HUES64 (cell line): Measurements from ENCODE around the gene NUP210L.
"Not testable (repeated sequence)": the region's sequence is repeated elsewhere in the genome, so short reads cannot be mapped to it uniquely, and the experiment has no call there.

ENCODE experiments used
- H3K27ac ChIP-seq: 2 replicates; pipeline ENCODE4 v1.7.0; 2013; ENCODE audit warnings: low read depth, low read length, inconsistent platforms
- H3K27me3 ChIP-seq: 2 replicates; pipeline ENCODE4 v1.6.1; 2013; ENCODE audit warnings: mild to moderate bottlenecking, low read length; ENCODE audit not compliant: insufficient read depth
- H3K36me3 ChIP-seq: 2 replicates; pipeline ENCODE4 v1.6.1; 2013; ENCODE audit warnings: mild to moderate bottlenecking, low read length; ENCODE audit not compliant: insufficient read depth
- H3K4me1 ChIP-seq: 2 replicates; pipeline ENCODE4 v1.6.1; 2013; ENCODE audit warnings: mild to moderate bottlenecking, low read length, moderate library complexity; ENCODE audit not compliant: insufficient read depth
- H3K4me3 ChIP-seq: 2 replicates; pipeline ENCODE4 v1.5.1; 2013; ENCODE audit warnings: mild to moderate bottlenecking, low read length, moderate library complexity
- H3K9ac ChIP-seq: 2 replicates; pipeline ENCODE4 v1.6.1; 2013; ENCODE audit warnings: mild to moderate bottlenecking, low read depth, low read length
- H3K9me3 ChIP-seq: 2 replicates; pipeline ENCODE4 v1.6.1; 2013; ENCODE audit warnings: low read depth, low read length; ENCODE audit not compliant: insufficient read depth
- WGBS: fragments of 150-250, 120-280 bp; methylation state at CpG from one replicate; pipeline ENCODE4 v1.1.7; 2013; ENCODE audit warnings: missing lambda C conversion rate; 5-methylcytosine and 5-hydroxymethylcytosine counted together

The NUP210L gene

DNA sequence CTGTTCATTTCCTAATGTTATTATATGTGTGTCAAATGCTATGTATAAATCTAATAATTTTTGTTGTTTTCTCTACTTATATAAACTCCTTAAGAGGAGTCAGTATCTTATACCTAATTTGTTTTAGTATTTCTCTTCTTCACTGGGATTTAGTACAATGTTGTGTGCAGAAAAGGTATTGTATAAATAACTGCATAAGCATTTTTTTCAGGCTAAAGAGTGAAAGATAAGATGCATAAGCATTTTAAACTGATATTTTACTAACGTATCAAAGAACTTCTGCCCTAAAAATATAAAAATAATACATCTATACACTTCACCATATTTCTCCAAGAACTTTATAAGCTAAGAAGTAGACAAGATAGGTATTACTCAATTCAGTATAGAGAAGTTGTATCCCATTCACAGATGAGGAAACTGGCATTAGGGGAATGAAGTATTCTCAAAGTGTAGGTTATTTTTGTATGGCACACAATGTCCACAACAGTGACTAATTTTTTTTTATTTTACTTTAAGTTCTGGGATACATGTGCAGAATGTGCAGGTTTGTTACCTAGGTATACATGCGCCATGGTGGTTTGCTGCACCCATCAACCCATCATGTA lies 59.3 kb downstream of the NUP210L start:
- H3K27me3 ChIP-seq = no peaks in the 10 kb centered on the region
- H3K9ac ChIP-seq = no peak overlapping the region
- no peaks in the 10 kb centered on the region for H3K36me3 ChIP-seq
- WGBS = 94% methylated on average over 1 of the region's 2 CpGs
- no peak overlapping the region for H3K4me3 ChIP-seq
- H3K27ac ChIP-seq = no peak overlapping the region
- H3K9me3 ChIP-seq = no peaks in the 10 kb centered on the region
- no peaks in the 10 kb centered on the region for H3K4me1 ChIP-seq

DNA sequence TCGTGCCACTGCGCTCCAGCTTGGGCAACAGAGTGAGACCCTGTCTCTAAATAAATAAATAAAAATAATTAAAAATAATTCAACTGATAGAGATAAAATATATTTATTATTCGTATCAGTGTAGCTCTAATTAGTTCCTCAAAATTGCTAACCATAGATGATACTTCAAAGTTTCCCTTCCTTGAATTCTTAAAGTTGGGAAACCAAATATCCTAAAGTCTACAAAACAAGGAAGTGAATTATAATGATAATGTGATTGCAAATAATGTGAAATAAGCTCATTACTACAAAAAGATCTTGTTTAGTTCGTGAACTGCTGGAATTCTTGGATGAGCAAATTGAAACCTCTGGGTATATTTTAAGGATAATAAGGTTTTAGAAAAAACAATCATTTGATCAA lies 60.5 kb downstream of the NUP210L start:
- no peaks in the 10 kb centered on the region for H3K27me3 ChIP-seq
- no peaks in the 10 kb centered on the region for H3K4me1 ChIP-seq
- 90% methylated on average over 2 of the region's 4 CpGs for WGBS
- no peaks in the 10 kb centered on the region for H3K36me3 ChIP-seq
- no peak overlapping the region for H3K4me3 ChIP-seq
- H3K27ac ChIP-seq = no peak overlapping the region
- H3K9ac ChIP-seq = no peak overlapping the region
- H3K9me3 ChIP-seq = no peaks in the 10 kb centered on the region

DNA sequence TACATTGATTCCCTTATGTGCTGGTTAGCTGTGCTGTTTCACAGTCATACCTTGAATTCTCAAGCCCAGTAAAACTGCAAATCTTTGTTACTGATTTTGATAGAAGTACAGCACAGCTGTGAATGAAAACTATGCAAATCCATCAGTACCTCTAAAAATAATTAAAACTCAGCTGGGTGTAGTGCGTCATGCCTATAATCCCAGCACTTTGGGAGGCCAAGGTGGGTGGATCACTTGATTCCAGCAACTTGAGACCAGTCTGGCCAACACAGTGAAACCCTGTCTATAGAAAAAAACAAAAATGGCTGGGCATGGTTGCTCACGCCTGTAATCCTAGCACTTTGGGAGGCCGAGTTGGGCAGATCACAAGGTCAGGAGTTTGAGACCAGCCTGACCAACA lies 61.2 kb downstream of the NUP210L start:
- no peaks in the 10 kb centered on the region for H3K4me1 ChIP-seq
- 91% methylated on average over 3 of the region's 3 CpGs for WGBS
- H3K4me3 ChIP-seq = no peak overlapping the region
- no peak overlapping the region for H3K9ac ChIP-seq
- H3K36me3 ChIP-seq = no peaks in the 10 kb centered on the region
- no peak overlapping the region for H3K27ac ChIP-seq
- H3K9me3 ChIP-seq = no peaks in the 10 kb centered on the region
- H3K27me3 ChIP-seq = no peaks in the 10 kb centered on the region

GRCh38 chr1:154091706-154092105 lies 63.2 kb downstream of the NUP210L start:
- H3K36me3 ChIP-seq = no peaks in the 10 kb centered on the region
- WGBS = 87% methylated on average over 5 of the region's 7 CpGs
- no peak overlapping the region for H3K4me3 ChIP-seq
- no peaks in the 10 kb centered on the region for H3K27me3 ChIP-seq
- H3K9ac ChIP-seq = no peak overlapping the region
- H3K27ac ChIP-seq = no peak overlapping the region
- H3K4me1 ChIP-seq = no peaks in the 10 kb centered on the region
- H3K9me3 ChIP-seq = no peaks in the 10 kb centered on the region

DNA sequence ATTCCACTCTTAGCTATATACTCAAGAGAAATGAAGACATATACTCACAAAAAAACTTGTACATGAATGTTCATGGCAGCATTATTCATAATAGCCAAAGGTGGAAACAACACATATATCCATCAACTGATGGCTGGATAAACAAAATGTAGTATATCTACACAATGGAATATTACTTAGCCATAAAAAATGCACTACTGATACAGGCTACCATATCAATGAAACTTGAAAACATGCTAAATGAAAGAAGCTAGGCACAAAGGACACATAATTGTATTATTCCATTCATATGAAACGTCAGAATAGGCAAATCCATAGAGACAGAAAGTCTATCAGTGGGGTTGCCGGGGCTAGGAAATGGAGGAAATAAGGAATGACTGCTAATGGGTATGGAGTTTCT lies 67.3 kb downstream of the NUP210L start:
- no peak overlapping the region for H3K4me3 ChIP-seq
- no peaks in the 10 kb centered on the region for H3K9me3 ChIP-seq
- H3K36me3 ChIP-seq = no peaks in the 10 kb centered on the region
- no peak overlapping the region for H3K9ac ChIP-seq
- H3K27ac ChIP-seq = no peak overlapping the region
- WGBS = 85% methylated on average over 2 of the region's 2 CpGs
- no peaks in the 10 kb centered on the region for H3K4me1 ChIP-seq
- no peaks in the 10 kb centered on the region for H3K27me3 ChIP-seq

- not testable (repeated sequence) for H3K36me3 ChIP-seq, H3K9me3 ChIP-seq, H3K4me1 ChIP-seq, H3K27ac ChIP-seq, H3K27me3 ChIP-seq, H3K9ac ChIP-seq, H3K4me3 ChIP-seq
- WGBS = 75% methylated on average over 6 of the region's 6 CpGs
Observed at GRCh38 chr1:154083057-154083456, 71.8 kb downstream of the NUP210L start.

DNA sequence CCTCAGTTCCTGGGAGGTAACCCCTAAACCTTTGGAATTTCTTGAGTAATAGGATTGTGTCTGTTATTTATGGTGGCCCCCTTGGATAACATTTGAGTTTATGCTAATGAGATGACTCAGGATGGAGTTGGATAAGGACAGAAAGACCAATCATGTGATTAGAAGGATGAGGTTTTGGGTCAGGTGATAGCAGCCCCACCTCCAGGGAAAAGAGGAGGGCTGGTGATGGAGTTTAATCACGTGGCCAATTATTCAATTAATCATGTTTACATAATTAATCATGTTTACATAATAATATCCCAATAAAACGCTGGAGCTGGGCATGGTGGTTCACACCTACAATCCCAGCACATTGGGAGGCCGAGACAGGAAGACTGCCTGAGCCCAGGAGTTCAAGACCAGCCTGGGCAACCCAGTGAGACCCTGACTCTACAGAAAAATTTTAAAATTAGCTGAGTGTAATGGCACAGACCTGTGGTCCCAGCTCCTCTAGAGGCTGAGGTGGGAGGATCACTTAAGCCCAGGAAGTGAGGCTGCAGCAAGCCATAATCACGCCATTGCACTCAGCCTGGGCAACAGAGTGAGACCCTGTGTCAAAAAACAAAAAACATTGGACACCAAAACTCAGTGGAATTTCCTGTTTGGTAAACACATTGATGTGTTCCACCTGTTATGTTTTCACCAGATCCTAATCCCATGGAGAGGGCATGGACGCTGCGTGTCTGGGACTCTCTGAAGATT lies 73.3 kb downstream of the NUP210L start:
- no peaks in the 10 kb centered on the region for H3K27me3 ChIP-seq
- H3K4me1 ChIP-seq = no peaks in the 10 kb centered on the region
- H3K27ac ChIP-seq = no peak overlapping the region
- 93% methylated on average over 5 of the region's 6 CpGs for WGBS
- no peaks in the 10 kb centered on the region for H3K9me3 ChIP-seq
- no peak overlapping the region for H3K9ac ChIP-seq
- no peaks in the 10 kb centered on the region for H3K36me3 ChIP-seq
- H3K4me3 ChIP-seq = no peak overlapping the region

GRCh38 chr1:154076413-154076812 lies 78.5 kb downstream of the NUP210L start:
- Histone ChIP-seq H3K4me1 (no peaks in the 10 kb centered on the region), H3K27ac (no peak overlapping the region), H3K36me3 (no peaks in the 10 kb centered on the region), H3K4me3 (no peak overlapping the region), H3K27me3 (no peaks in the 10 kb centered on the region), H3K9me3 (no peaks in the 10 kb centered on the region), H3K9ac (no peak overlapping the region)
- WGBS = 100% methylated on average over 2 of the region's 2 CpGs

- H3K27me3 ChIP-seq = no peaks in the 10 kb centered on the region
- H3K9me3 ChIP-seq = no peaks in the 10 kb centered on the region
- WGBS = 84% methylated on average over 2 of the region's 2 CpGs
- H3K36me3 ChIP-seq = no peaks in the 10 kb centered on the region
- no peak overlapping the region for H3K9ac ChIP-seq
- no peak overlapping the region for H3K27ac ChIP-seq
- H3K4me3 ChIP-seq = no peak overlapping the region
- no peaks in the 10 kb centered on the region for H3K4me1 ChIP-seq
Observed at GRCh38 chr1:154075746-154076145, 79.1 kb downstream of the NUP210L start.

DNA sequence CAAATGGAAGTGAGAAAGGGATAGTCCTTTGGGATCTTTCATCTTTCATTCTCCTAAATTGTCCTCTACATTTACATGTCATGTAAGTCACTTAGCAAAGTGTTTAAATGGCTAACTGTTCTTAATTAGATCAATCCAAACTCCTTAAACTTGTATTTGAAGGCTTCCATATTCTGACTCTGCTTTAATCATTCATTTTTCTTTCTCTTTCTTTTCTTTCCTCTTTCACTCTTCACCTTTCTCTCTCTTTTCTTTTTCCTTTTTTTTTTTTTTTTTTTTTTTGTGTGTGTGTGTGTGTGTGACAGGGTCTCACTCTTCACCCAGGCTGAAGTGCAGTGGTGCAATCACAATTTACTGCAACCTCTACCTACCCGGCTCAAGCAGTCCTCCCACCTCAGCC lies 92.6 kb downstream of the NUP210L start:
- Histone ChIP-seq H3K36me3 (no peaks in the 10 kb centered on the region), H3K27me3 (no peaks in the 10 kb centered on the region), H3K4me1 (no peaks in the 10 kb centered on the region), H3K9me3 (no peaks in the 10 kb centered on the region), H3K9ac (no peak overlapping the region), H3K27ac (no peak overlapping the region), H3K4me3 (no peak overlapping the region)
- WGBS = 90% methylated on average over 1 of the region's 1 CpG

DNA sequence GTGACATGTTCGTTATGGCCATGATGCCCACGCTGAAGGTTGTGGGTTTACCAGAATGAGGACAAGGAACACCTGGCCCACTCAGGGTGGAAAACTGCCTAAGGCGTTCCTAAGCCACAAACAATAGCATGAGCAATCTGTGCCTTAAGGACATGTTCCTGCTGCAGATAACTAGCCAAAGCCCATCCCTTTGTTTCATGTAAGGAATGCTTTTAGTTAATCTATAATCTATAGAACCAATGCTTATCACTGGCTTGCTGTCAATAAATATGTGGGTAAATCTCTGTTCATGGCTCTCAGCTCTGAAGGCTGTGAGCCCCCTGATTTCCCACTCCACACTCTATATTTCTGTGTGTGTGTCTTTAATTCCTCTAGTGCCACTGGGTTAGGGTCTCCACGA lies 107.4 kb downstream of the NUP210L start:
- not testable (repeated sequence) for H3K36me3 ChIP-seq, H3K9me3 ChIP-seq, H3K9ac ChIP-seq, H3K27me3 ChIP-seq, H3K4me3 ChIP-seq, H3K4me1 ChIP-seq, H3K27ac ChIP-seq
- WGBS = 80% methylated on average over 4 of the region's 4 CpGs

DNA sequence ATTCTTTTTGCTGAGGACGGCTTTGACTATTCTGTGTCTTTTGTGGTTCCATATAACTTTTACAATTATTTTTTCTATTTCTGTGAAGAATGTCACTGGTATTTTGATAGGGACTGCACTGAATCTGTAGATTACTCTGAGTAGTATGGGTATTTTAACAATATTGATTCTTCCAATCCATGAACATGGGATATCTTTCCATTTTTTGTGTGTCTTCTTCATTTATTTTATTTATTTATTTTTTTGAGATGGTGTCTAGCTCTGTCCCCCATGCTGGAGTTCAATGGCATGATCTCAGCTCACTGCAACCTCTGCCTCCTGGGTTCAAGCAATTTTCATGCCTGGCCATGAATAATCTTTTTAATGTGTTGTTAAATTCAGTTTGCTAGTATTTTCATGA lies 121.2 kb downstream of the NUP210L start:
- WGBS = no CpG with 5 or more reads among the region's 1 CpG
- not testable (repeated sequence) for H3K4me1 ChIP-seq

More for the DNA sequence above, 121.2 kb downstream of the NUP210L start:
- not testable (repeated sequence) for H3K27me3 ChIP-seq, H3K27ac ChIP-seq, H3K9me3 ChIP-seq, H3K9ac ChIP-seq, H3K4me3 ChIP-seq, H3K36me3 ChIP-seq
